ENCODE data around the gene PCDH12. TPM values are rescaled to one million over a fixed set of nuclear protein-coding genes. Genes with fewer than 3 reads are reported as not detected.

The PCDH12 gene
- total RNA-seq, 1 experiment from 2014 or later, result not detected

- no peaks in the 10 kb centered on the region; the same call in 1 of the 2 replicates for H3K27me3 ChIP-seq (ENCODE audit: control insufficient read depth, insufficient read depth, low read length)
- TF ChIP-seq SIN3A (IDR thresholded peaks at IDR 0.05; ENCODE audit: borderline replicate concordance, insufficient read depth, low read depth, low read length) (no peak), TCF7L2 (IDR thresholded peaks at IDR 0.05; ENCODE audit: low read depth, low read length) (no peak), CTCF (IDR thresholded peaks at IDR 0.05) (no peak), POLR2AphosphoS5 (IDR thresholded peaks at IDR 0.05; ENCODE audit: low read depth, low read length) (no peak), REST (IDR thresholded peaks at IDR 0.05; ENCODE audit: insufficient read depth in 1 of 2, low read depth in 2 of 2, low read length in 1 of 2) (no peak)
- in situ Hi-C loops (cut with HindIII; ENCODE audit: low pct_unique_long_range_greater_than_20kb, low sequenced_read_pairs), result no loop called here
- H3K4me1 ChIP-seq (ENCODE audit: control insufficient read depth, insufficient read depth, low read length), result no peaks in the 10 kb centered on the region
- H3K36me3 ChIP-seq (ENCODE audit: control insufficient read depth, insufficient read depth, low read length), result no peaks in the 10 kb centered on the region
- intact Hi-C loops (cut with micrococcal nuclease; ENCODE audit: unreplicated experiment), result no loop called here
- no peak for DNase-seq (ENCODE audit: low read depth, low spot score)
- no peak overlapping the region for H3K27ac ChIP-seq (ENCODE audit: low read length)
- ATAC-seq, result no peak
- no peaks in the 10 kb centered on the region for H3K9me3 ChIP-seq (ENCODE audit: control insufficient read depth, insufficient read depth, low read depth, low read length)
- ChIA-PET POLR2A (no interaction called here), CTCF (no interaction called here)
- BruUV-seq (replicated peaks), result no TSS peak
- H3K4me3 ChIP-seq (ENCODE audit: low read depth in 2 of 2, low read length in 2 of 2), result no peak overlapping the region
Observed at GRCh38 chr5:141897425-141897824, 60.6 kb downstream of the PCDH12 start.

Other genes with a start within 250 kb of the PCDH12 start
- 9.0 TPM for gene PCDH1, start 79.8 kb downstream of the PCDH12 start, total RNA-seq (2021; ENCODE audit: unreplicated experiment)
- gene DELE1, start 34.3 kb downstream of the PCDH12 start, total RNA-seq (2021; ENCODE audit: unreplicated experiment), result 78.4 TPM
- gene RNF14, start 10.9 kb upstream of the PCDH12 start, total RNA-seq (2021; ENCODE audit: unreplicated experiment), result 72.1 TPM
- gene GNPDA1, start 54.8 kb upstream of the PCDH12 start, total RNA-seq (2021; ENCODE audit: unreplicated experiment), result 99.9 TPM
- 40.9 TPM for gene NDFIP1, start 150.6 kb upstream of the PCDH12 start, total RNA-seq (2021; ENCODE audit: unreplicated experiment)

All from Panc1 (cell line).